Hematopoietic multipotent progenitor cell (in vitro differentiated cells): ENCODE results near the gene RNASEL. TPM values are rescaled to one million over a fixed set of nuclear protein-coding genes. Genes with fewer than 3 reads are reported as not detected.
"Not testable (repeated sequence)": the region's sequence is repeated elsewhere in the genome, so short reads cannot be mapped to it uniquely, and the experiment has no call there.

Experiments used
- DNase-seq, 3 donors: peaks; one replicate each; pipeline ENCODE4 v3.0.0-alpha.2; 2011 to 2015; ENCODE audit warnings: low read depth in 2 of 3, low spot score in 2 of 3
- small RNA-seq: library from RNA; depleted of rRNA; stranded (forward); fragments of <200 nt; gene quantifications from one replicate; pipeline ENCODE3, GENCODE V24; 2012
- total RNA-seq: library from RNA; depleted of rRNA; stranded (reverse); fragments of >200 nt; gene quantifications from one replicate; pipeline ENCODE4 v1.2.3, GENCODE V29; 2012

RNASEL gene
- total RNA-seq, 1 donor = 5.9 TPM

GRCh38 chr1:182567629-182568028 lies 21.4 kb downstream of the RNASEL start:
- no peak for DNase-seq

- DNase-seq = no peak
Measured at GRCh38 chr1:182565537-182565936, 23.5 kb downstream of the RNASEL start.

DNA sequence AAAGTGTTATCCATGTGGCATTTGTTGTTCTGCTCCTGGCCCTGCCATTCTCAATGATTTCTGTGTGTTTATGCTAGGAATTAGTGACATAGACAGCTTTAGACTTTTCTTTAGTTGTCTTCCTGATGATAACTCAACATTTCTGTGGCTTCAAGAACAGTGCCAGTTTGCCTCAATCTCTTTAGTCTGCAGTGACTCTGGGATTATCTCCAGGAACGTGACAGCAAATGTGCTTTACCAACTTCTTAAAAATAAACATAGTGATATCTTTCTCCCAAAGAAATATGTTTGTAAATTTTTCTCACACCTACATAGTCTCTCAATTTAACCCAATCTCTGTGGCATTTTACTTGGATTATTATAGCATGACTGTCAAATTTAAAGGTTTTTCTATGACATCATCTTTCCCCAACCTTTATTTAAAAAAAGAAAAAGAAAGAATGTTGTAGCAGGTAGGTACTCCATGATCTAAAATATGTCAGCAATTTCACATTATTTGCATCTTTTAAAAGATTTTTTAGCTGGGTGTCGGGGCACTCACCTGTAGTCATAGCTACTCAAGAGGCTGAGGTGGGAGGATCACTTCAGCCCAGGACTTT lies 24.6 kb downstream of the RNASEL start:
- no peak for DNase-seq

DNA sequence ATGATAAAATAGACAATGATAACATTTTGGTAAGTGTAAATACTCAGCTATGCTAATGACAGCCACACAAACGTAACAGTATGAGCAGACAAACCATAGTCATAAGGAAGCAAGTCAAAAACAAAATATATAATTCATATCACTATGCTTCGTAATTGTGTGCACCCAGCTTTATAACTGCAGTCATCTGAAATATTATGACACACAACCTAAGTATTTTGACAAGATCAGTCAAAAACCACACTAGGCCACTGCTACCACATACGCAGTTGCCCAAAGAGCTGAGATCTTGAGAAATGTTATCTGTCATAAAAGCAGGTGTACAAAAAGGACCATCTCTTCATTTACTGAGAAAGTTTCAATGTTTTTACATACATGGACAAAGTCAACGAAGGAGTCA lies 26.0 kb downstream of the RNASEL start:
- DNase-seq = no peak

- DNase-seq = no peak
Measured at GRCh38 chr1:182561456-182561855, 27.6 kb downstream of the RNASEL start.

DNA sequence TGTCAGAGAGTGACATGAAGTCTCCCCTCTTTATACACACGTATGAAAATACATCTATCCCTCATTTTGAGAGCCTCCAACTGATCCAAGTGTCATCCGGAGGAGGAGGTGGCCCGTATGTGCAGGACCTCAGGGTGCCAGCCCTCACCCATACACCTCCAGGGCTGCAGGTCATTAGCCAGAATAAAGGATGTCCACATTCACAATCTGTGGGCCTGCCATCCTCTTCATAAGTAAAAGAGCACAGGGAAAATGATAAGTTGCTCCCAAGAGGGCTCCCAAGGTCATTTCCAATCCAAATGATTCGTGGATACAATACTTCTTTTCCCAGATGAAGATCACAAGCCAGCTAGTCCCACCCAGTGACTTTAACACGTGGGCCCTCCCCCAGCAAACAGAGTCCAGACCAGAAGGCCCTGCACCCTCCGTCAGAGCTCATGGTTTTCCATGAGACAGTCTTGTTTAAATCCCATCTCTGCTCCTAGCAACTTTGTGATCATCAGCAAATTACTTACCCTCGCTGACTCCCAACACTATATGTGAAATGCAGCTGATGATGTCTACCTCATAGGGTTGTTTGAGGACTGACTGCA lies 28.6 kb downstream of the RNASEL start:
- DNase-seq = no peak

GRCh38 chr1:182556279-182556678 lies 32.8 kb downstream of the RNASEL start:
- no peak for DNase-seq

DNA sequence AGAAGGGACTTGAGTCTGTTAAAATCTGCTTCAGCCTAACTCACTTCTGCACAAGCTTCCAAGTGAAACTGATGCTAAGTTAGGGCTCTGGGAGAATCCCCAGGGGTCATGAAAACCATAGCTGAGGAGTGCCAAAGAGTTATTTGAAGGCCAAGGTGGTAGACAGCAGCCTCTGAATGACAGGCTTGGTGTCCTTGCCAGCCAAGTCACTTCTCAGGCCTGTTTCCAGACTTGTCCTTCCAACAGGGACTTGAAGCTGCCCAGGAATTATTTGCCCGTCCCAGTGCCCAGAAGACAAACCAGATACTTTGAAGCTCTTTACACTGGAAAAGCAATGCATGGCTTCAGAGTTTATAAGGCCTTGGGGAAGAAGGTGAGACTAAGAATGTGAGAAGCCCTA lies 33.6 kb downstream of the RNASEL start:
- DNase-seq = no peak

GRCh38 chr1:182552527-182552926 lies 36.5 kb downstream of the RNASEL start:
- no peak for DNase-seq

- DNase-seq = no peak
Measured at GRCh38 chr1:182549811-182550210, 39.2 kb downstream of the RNASEL start.

DNA sequence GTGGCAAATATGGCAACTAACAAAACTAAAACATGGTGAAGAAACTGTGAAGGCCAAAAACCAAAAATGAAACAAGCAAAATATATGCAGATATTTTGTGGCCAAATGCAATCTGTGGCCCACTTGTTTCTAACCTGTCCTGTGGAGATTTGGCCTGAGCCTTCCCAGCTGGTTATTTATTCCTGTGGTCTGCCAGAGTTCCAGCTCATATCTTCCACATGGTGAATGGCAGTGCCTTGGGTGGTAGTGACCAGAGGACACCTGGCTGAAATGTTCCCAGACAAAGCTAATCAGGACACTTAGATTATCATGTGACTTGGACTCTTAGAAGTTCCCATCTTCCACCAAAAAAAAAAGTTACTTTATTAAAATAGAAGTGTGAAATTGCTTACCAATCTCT lies 39.7 kb downstream of the RNASEL start:
- DNase-seq = no peak

- DNase-seq = no peak
Measured at GRCh38 chr1:182533896-182534295, 55.2 kb downstream of the RNASEL start.

DNA sequence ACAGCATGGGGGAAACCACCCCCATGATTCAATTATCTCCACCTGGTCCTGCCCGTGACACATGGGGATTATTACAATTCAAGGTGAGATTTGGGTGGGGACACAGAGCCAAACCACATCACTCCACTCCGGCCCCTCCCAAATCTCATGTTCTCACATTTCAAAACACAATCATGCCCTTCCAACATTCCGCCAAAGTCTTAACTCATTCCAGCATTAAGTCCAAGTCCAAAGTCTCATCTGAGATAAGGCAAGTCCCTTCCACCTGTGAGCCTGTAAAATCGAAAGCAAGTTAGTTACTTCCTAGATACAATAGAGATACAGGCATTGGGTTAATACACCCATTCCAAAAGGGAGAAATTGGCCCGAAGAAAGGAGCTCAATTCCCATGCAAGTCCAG lies 60.9 kb downstream of the RNASEL start:
- DNase-seq = not testable (repeated sequence)

- DNase-seq = no peak
Measured at GRCh38 chr1:182527680-182528079, 61.4 kb downstream of the RNASEL start.

GRCh38 chr1:182525342-182525741 lies 63.7 kb downstream of the RNASEL start:
- DNase-seq = no peak

Small RNAs within 50 kb of the gene (small RNA-seq; reads per million reads assigned to genes)
- not detected for gene RF00017

Other genes starting within 250 kb of the RNASEL start
- 759 TPM for gene GLUL, start 197.5 kb downstream of the RNASEL start, total RNA-seq
- not detected for gene TEDDM1, start 188.6 kb downstream of the RNASEL start, total RNA-seq
- not detected for gene RGSL1, start 139.1 kb downstream of the RNASEL start, total RNA-seq
- 0.27 TPM for gene RGS16, start 15.1 kb upstream of the RNASEL start, total RNA-seq
- gene RGS8, start 95.3 kb upstream of the RNASEL start, total RNA-seq = under 0.01 TPM
- gene NPL, start 200.5 kb upstream of the RNASEL start, total RNA-seq = 1.1 TPM